Endometrial microvascular endothelial cells (primary cell): ENCODE results near the gene GRIA1. TPM values are rescaled to one million over a fixed set of nuclear protein-coding genes. Genes with fewer than 3 reads are reported as not detected.

Source experiments
- in situ Hi-C: cut with HindIII; loops from 2 replicates; pipeline ENCODE4 v1.10.0; 2017; ENCODE audit warnings: low sequenced_read_pairs, low pct_unique_long_range_greater_than_20kb; ENCODE audit errors: inconsistent ontology term
- total RNA-seq: library from RNA; depleted of rRNA; stranded (reverse); fragments of >200 nt; gene quantifications from one replicate; pipeline ENCODE4 v1.2.3, GENCODE V29; 2015; ENCODE audit errors: inconsistent ontology term

The GRIA1 gene
- total RNA-seq, 1 donor from 2014 or later, result not detected

DNA sequence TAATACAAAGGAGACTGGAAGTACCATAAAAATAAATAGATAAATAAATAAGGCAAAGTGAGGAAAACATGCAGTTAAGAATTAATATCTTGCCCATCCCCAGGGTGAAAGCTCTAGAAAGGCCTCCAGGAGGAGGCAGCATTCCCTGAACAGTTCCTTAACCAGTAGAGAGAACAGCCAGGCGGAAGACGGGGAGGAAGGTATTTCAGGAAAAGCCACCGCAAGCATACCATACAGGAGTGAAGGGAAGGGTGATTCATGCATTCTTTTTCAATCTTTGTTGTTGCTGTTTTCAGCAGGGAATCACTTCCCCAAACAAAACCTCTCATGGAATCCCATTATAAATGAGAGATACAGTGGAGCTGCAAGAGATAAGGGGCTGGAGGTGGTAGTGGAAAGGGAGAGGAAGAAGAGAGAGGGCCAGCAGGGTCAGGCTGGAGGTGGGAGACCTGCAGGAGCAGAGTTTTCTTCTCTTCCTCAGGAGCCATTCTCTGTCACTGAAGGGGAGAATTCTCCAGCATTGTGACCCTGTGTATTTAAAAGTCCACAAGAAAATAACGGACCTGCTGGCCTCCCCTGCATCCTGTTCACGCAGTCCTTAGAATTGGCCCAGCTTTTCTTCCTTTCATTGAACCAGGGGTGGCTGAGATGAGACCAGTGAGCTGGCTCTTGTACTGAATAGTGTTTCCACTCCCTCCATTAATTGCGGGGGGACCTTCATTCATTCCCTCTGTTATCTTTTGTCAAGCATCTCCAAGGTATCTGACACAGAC, 292.3 kb downstream of the GRIA1 start:
- in situ Hi-C loops, result no loop called here

DNA sequence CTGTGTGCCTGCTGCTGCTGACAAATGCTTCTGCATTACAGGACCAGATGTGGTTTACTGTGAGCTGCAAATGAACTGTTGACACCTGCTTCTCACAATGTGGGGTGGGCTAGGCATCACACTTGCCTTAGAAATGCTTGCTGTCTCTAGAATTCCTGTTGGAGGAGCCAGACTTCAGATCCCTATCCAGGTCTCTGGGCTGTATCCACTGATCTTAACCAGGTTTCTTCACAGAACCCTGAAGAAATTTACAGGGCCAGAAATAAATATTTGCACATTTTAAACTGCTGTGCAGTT, 292.8 kb downstream of the GRIA1 start:
- in situ Hi-C loops, result no loop called here

DNA sequence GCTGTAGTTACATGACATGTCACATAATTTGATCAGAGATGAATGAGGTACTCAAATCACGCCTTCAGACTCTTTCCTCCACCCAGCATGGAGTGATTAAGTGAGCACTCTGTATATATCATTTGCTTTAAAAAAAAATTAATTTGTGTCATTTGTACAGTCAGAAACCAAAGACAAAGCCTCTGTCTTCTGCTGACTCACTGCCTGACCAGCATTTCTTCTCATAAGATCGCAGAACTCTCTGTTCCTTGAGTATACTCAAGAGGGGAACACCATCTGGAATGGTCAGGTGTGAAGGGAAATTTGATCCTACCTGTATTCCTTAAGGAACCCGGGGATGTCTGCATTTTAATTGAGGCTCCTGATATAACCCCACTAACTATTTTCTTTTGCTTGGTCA, 293.8 kb downstream of the GRIA1 start:
- in situ Hi-C loops, result no loop called here

DNA sequence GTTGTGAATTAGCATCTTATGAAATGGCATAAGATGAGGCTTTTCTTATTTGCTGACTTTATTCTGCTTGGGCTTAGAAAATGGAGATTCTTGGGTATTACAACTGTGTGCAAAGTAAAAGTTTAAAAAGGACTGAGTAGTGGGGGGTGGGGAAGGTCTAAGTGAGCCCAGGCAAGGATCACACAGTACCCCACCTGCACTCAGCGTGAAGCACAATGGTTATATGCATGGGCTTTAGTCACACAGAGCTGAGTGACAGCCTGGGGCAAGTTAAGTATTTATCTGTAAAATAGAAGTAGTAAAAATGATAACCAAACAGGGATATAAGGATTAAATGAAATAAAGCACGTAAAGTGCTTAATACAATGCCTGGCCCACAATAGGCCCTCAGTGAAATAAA, 300.9 kb downstream of the GRIA1 start:
- in situ Hi-C loops, result no loop called here

DNA sequence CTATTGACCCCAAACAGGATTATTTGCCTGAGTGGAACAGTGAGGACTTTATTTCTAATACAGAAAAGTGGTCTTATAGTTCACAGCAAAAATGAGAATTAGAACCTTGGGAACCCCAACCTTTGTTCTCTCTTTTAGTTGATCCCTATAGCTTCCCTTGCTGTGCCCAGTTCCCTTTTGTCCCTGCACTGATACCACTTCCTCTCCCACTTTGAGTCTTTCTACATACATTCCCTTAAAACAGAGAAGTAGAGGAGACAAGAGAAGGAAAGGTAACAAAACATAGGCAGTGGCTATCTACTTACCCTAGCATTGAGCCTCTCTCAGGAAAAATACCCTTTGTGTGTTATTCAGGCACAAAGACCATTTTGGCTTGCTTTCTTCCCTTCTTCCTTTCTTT, 301.8 kb downstream of the GRIA1 start:
- in situ Hi-C loops, result no loop called here

DNA sequence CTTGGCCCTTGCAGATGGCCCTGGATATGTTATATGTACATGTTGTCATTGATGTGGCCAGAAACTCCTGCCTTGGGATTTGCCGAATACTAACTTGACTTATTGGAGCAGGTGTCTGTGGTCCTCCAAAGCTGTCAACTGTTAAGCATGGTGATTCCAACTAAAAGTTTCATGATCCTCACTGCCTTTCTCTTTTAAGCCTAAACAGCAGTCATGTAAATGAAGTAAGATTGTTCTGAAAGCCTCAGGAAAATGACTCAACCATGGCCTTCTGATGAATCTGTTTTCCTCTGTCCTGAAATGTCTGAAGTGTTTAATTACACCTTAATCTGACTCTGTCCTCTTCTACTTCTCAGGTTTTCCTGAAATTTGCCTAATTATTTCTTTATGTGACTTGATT, 303.2 kb downstream of the GRIA1 start:
- in situ Hi-C loops, result no loop called here

DNA sequence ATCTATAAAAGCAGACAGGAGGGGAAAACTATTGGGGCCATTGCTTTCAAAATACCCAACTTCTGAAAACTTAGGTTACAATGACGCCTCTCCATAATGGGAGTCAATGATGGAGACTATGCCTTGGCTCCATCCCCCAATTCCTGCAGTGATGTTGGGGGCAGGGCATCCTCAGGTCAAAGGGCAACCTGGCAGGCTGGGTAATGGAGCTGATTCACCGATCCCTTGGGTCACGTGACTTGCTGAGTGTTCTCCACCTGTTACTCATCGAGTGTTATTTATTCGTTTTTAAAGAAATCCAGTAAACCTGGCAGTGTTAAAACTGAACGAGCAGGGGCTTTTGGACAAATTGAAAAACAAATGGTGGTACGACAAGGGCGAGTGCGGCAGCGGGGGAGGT, 303.9 kb downstream of the GRIA1 start:
- in situ Hi-C loops, result no loop called here

DNA sequence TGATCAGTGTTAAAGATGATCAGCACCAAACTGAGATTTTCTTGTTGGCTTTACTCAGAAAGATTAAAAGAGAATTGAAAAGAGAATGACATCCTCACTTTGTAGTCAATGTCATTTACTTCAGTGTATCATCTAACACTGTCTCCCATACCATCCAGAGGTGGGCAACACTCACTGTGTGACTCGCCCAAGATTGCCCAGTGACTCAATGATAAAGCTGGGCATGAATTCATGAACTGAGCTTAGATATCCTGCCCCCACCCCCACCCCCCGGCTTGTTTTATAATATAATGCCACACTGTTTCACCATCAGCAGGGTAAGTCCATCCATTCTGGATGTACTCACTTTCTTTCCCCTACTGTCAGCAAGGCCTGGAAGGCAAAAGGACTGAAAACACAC, 306.1 kb downstream of the GRIA1 start:
- in situ Hi-C loops, result no loop called here

DNA sequence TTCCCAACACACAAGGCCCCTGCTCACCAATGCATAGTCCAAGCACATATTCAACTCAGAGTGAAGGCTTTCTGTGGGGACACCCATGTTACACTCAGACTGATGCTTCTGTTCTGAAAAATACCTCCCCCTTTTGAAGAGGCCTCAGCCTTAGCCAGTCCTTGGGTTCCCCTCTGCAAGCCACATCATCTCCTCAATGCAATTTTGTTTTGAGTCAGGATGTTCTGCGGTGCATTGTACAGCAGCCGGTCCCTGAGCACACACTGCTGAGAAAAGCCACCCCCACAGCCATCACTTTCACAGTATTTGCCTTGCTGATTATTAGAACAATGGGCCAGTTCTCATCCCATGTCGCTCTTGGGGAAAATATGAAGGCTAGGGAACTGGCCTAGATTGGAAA, 307.0 kb downstream of the GRIA1 start:
- in situ Hi-C loops, result no loop called here

DNA sequence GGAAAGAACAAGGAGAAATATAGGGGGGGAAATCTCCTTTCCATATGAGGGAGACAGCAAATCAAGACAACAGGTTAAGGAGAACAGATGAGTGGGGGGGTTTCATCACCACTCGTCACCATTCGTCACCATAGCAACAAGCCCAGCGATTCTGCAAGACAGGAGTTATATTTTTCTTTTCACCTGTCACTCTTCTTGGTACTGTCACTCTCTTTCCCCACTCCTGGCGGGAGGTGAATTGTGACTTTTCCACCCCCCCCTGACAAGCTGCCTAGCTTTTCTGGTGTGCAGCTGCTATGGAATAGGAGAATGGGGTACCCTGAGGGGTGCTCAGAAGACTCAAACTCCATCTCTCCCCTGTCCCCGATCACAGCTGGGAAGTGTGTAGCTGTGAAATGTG, 308.4 kb downstream of the GRIA1 start:
- in situ Hi-C loops, result no loop called here

DNA sequence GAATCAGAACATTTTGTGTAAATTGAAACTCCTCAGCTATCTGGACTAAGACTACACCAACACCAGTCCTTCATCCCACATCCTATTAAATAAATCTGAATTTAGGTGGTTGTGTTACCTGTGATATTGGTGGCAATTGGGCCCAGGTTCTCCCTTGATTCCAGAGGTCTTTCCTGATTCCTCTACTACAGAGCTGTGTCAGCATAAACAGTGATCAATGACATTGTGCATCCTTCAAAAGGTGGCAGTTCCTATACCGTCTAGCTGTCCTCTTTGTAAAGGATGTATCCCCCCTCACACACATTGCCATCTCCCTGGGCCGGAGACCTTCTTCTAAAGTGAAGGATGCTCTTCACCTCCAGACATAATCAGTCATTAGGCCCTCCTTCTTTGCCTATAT, 309.0 kb downstream of the GRIA1 start:
- in situ Hi-C loops, result no loop called here

DNA sequence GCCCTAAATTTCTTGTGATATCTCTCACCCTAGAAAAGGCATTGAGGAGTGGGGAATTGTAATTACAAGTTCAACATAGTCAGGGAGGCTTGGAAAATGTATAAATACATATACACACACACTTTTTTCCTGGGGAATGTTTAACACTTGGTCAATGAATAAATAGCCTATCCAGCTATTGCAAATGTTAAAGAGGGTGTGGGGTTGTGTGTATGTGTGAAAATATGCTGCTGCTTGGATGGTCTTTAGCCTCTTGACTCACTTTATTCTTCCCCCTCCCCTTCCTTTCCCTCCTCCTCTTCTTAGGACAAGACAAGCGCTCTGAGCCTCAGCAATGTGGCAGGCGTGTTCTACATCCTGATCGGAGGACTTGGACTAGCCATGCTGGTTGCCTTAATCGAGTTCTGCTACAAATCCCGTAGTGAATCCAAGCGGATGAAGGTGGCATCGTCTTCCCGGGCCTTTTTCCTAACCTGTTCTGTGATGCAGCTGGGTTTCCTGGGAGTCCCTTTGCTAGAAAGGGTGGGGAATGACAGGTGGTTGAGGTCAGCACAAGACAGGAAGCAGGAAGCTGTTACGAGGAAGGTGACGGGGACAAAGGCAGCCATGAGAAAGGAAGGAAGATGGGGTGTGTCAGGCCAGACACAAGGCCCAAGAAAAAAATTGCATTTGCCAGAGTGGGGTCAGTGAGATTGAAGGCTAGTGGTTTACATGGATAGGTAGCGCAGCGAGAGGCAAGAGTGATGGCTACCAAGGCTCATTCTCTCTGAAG, 311.8 kb downstream of the GRIA1 start:
- in situ Hi-C loops, result no loop called here

DNA sequence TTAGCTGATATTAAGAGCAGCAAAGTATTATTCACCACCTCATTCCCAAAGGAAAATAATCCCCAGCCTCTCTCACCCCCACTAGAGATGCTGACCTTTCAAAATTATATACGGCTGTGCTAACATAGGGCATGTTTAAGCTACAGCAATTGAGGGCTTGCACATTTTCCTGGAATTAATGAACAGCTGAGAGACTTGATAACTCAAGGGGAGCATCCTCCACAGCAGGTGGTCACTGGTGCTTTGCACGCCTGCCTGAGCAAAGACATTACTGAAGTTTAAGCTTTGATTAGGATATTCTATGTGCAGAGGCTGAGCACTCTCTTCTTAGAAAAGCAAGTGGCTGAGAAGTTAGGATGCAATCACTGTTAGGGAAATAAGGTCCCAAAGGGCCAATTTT, 317.3 kb downstream of the GRIA1 start:
- in situ Hi-C loops, result no loop called here

DNA sequence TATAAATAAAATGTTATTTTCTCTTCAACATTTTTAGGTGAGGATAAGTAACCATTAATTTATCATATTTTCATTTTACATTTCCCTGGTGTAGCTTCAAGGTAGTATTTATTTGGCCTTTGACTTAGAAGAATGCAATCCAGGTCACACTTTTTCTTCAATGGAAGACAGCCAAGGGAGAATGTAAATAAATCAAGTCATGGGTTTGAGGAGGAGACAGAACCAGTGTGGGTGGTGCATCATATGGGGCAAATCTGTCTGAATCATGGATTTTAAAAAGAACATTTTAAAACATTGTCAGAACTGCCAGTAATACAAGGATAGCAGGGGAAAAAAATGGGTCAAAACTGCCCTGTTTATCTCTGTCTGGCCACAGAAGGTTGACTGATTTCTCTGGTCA, 318.7 kb downstream of the GRIA1 start:
- in situ Hi-C loops, result no loop called here

DNA sequence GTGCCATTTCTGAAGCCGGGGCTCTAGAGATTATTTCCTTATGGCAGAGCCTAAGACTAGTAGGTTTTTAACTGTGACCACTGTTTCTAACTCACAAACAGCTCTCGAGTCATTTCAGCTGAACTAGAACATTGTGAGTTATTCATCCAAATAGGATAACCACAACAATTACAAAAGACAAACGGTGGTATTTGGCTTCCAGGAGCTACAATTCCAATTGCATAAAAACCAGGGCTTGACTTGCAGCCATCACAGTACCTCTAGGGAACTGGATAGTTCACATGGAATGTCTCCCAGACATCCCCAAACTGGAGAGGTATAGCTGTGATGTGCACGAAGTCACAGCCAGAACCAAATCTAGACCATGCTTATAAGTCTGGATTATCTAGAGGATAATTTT, 323.4 kb downstream of the GRIA1 start:
- in situ Hi-C loops, result no loop called here

DNA sequence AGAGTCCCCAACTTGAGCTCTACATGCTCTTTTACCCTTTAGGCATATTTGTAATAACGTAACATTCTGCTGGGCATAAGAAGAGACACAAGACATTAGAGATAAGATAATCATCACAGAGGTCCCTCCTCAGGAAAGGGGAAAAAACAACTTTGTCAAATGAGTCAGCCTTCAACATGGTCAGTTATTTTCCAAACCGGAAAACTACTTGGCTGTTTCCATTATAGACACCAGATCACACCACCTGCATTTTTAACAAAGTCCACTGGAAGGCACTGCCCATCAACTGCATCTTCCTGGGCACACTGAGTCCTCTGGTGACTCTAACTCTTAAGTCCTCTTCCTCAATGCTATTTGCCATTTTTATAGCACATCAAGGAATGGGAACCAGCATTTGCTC, 326.4 kb downstream of the GRIA1 start:
- in situ Hi-C loops, result no loop called here

DNA sequence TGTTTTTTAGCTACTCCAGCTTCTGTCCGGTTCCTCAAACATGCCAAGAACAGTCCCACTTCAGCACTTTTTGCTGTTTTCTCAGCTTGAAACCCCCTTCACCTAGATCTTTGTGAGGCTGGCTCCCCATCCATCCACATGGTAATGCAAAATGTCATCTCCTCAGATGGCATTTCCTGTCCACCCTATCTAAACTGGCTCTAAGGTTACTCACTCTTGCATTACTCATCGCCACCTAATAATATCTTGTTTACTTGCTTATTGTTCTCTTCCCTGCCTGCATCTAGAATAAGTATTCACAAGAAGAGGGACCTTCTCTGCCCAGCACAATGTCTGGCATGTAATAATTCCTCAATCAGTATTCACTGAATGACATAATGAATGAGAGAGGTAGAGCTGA, 328.2 kb downstream of the GRIA1 start:
- in situ Hi-C loops, result no loop called here

DNA sequence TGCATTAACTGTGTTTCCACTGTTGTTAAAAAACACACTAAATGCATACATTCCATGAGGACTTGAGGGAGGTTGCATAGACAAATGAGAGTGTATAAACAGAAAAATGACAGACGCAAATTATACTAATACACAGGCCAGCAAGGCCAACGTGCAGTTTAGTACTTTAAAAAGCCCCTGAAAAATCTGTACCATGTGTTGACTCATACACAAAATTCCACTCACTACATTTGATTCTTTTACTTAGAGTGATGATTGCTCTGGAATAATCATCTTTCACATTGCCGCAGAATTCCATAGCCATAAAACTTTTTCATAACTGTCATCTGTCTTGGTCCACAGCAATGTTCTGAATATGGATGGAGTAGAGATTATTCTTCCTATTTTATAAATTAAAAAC, 332.6 kb downstream of the GRIA1 start:
- in situ Hi-C loops, result no loop called here

DNA sequence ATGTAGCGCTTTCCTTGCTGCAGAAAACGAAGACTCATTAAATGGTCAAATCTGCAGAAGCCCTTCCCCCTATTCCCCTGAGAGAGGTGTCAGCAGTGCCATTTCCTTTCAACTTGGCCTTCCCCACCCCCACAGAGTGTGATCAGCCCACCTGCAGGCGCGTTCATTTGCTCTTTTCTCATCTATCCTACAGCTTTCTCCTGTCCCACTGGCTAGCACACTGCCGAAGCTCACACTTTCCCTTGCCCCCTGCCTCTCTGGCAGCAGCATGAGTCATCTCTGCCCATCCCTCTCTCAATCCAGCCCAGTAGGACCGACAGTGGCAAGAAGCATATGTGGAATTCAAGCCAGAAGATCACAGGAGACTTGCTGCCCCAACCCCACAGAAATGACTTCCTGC, 334.4 kb downstream of the GRIA1 start:
- in situ Hi-C loops, result no loop called here

DNA sequence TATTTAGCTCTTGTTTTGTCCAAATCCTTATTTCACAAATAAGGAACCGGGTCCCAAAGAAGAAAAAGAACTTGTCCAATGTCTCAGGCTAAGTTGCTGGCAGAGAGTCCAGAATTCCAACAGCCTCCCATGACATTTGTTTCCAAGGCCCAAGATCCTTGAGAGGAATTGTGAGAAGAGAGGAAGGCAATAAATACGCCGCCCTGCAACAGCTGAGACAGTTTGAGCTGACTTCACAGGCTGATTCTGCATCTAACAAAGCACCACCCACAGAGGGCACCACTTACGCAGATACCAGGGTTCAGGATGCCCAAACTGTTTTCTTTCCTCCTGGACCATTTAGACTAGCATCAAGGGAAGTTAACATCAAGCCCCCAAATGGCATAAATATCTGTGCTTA, 336.9 kb downstream of the GRIA1 start:
- in situ Hi-C loops, result no loop called here
